Naive B cell (primary cell): ENCODE data around the gene MGME1. TPM values are rescaled to one million over a fixed set of nuclear protein-coding genes. Genes with fewer than 3 reads are reported as not detected.

Experiments
- ATAC-seq, 2 donors: fragments of 150-1000 bp; cut with Tn5 transposase; 2 replicates each; pipeline ENCODE4 v1.10.0; 2021; ENCODE audit warnings: low read depth in 2 of 2, mild to moderate bottlenecking in 2 of 2, moderate library complexity in 2 of 2
- DNase-seq: peaks from one replicate; pipeline ENCODE4 v3.0.0; 2022
- H3K27ac Mint-ChIP-seq, 6 donors: one replicate each; pipeline ENCODE4 v1.8.0; 2020 to 2022; ENCODE audit warnings: mild to moderate bottlenecking in 6 of 6, mixed read lengths in 6 of 6, moderate library complexity in 5 of 6, inconsistent platforms in 2 of 6
- H3K27me3 Mint-ChIP-seq, 3 donors: one replicate each; pipeline ENCODE4 v1.8.0; 2021 to 2022; ENCODE audit warnings: mixed read lengths in 3 of 3, mild to moderate bottlenecking in 1 of 3
- H3K36me3 Mint-ChIP-seq, 2 donors: one replicate each; pipeline ENCODE4 v1.8.0; 2020 to 2022; ENCODE audit warnings: mixed read lengths in 2 of 2, inconsistent platforms in 1 of 2, mild to moderate bottlenecking in 1 of 2
- H3K4me1 Mint-ChIP-seq, 3 donors: one replicate each; pipeline ENCODE4 v1.8.0; 2020 to 2022; ENCODE audit warnings: mixed read lengths in 3 of 3, inconsistent platforms in 1 of 3, mild to moderate bottlenecking in 1 of 3, moderate library complexity in 1 of 3
- H3K4me3 Mint-ChIP-seq, 8 donors: one replicate each; pipeline ENCODE4 v1.8.0; 2020 to 2022; ENCODE audit warnings: mild to moderate bottlenecking in 8 of 8, mixed read lengths in 8 of 8, moderate library complexity in 8 of 8, inconsistent platforms in 2 of 8
- H3K9me3 Mint-ChIP-seq, 7 donors: one replicate each; pipeline ENCODE4 v1.8.0; 2020 to 2022; ENCODE audit warnings: mixed read lengths in 7 of 7, mild to moderate bottlenecking in 5 of 7, inconsistent platforms in 2 of 7, moderate library complexity in 1 of 7
- polyA plus RNA-seq, 6 donors: library from polyadenylated mRNA; unstranded; fragments of 300-500 nt; fragmentation: Illumina TruSeq; gene quantifications; one replicate each; pipeline ENCODE4 v1.2.3, GENCODE V29; 2021; ENCODE audit warnings: low read depth in 6 of 6

The MGME1 gene
- polyA plus RNA-seq = 10 to 100 TPM; 16.3 to 99.1 (median 43.2) TPM

- peak; percentile 99 for DNase-seq
- peak within 1 kb of the TSS; percentile 96 to 99 (median 98) for H3K27ac Mint-ChIP-seq
- no peaks in the 10 kb centered on the region for H3K9me3 Mint-ChIP-seq
- peaks cover 56 to 77% (median 66%) of the 10 kb centered on the region in 3 donors for H3K4me1 Mint-ChIP-seq
- H3K27me3 Mint-ChIP-seq = no peaks in the 10 kb centered on the region
- ATAC-seq = peak; percentile 77 to 81
- H3K36me3 Mint-ChIP-seq = peaks cover 0 to 6% of the 10 kb centered on the region in 2 donors
- H3K4me3 Mint-ChIP-seq = peak within 1 kb of the TSS; percentile 94 to 100 (median 97)
Measured at GRCh38 chr20:17968366-17969277, at the start of gene MGME1, which contains the start of gene SNX5. Gene MGME1 (plus strand): TSS chr20:17969018. CDS start chr20:17969860, 842 bp downstream. Gene SNX5 (minus strand): TSS chr20:17968794. CDS start chr20:17968425, 369 bp downstream.

- DNase-seq = no peak
- Mint-ChIP-seq H3K27me3 (peaks cover 8 to 17% (median 9%) of the 10 kb centered on the region in 3 donors), H3K4me3 (no peak overlapping the region), H3K27ac (peak overlapping the region in 2 of 6 donors; percentile 40 to 52), H3K36me3 (no peaks in the 10 kb centered on the region), H3K4me1 (no peaks in the 10 kb centered on the region), H3K9me3 (no peaks in the 10 kb centered on the region)
- no peak for ATAC-seq
Measured at GRCh38 chr20:17919149-17919548, 49.7 kb upstream of the MGME1 start.

- no peaks in the 10 kb centered on the region for H3K4me1 Mint-ChIP-seq
- ATAC-seq (no peak), DNase-seq (no peak)
- no peaks in the 10 kb centered on the region for H3K9me3 Mint-ChIP-seq
- H3K36me3 Mint-ChIP-seq = no peaks in the 10 kb centered on the region
- H3K4me3 Mint-ChIP-seq = no peak overlapping the region
- H3K27me3 Mint-ChIP-seq = peaks cover 0 to 9% (median 8%) of the 10 kb centered on the region in 3 donors
- H3K27ac Mint-ChIP-seq = peak overlapping the region in 1 of 6 donors; percentile 20
Measured at GRCh38 chr20:17921774-17922173, 47.0 kb upstream of the MGME1 start.

GRCh38 chr20:17925141-17925939 is 43.5 kb upstream of the MGME1 start:
- H3K9me3 Mint-ChIP-seq = no peaks in the 10 kb centered on the region
- no peak overlapping the region for H3K27ac Mint-ChIP-seq
- no peaks in the 10 kb centered on the region for H3K36me3 Mint-ChIP-seq
- no peak for DNase-seq
- H3K4me3 Mint-ChIP-seq = no peak overlapping the region
- peaks cover 5 to 33% (median 30%) of the 10 kb centered on the region in 3 donors for H3K27me3 Mint-ChIP-seq
- peaks cover 0 to 12% (median 4%) of the 10 kb centered on the region in 3 donors for H3K4me1 Mint-ChIP-seq
- ATAC-seq = no peak

- H3K4me1 Mint-ChIP-seq = peaks cover 0 to 12% (median 4%) of the 10 kb centered on the region in 3 donors
- peaks cover 5 to 33% (median 30%) of the 10 kb centered on the region in 3 donors for H3K27me3 Mint-ChIP-seq
- H3K27ac Mint-ChIP-seq = peak overlapping the region in 1 of 6 donors; percentile 26
- H3K9me3 Mint-ChIP-seq = no peaks in the 10 kb centered on the region
- ATAC-seq = no peak
- H3K4me3 Mint-ChIP-seq = no peak overlapping the region
- H3K36me3 Mint-ChIP-seq = no peaks in the 10 kb centered on the region
- no peak for DNase-seq
Measured at GRCh38 chr20:17925940-17926300, 42.9 kb upstream of the MGME1 start.

- ATAC-seq (no peak), DNase-seq (no peak)
- peaks cover 0 to 12% (median 9%) of the 10 kb centered on the region in 3 donors for H3K4me1 Mint-ChIP-seq
- peaks cover 5 to 37% (median 28%) of the 10 kb centered on the region in 3 donors for H3K27me3 Mint-ChIP-seq
- H3K27ac Mint-ChIP-seq = no peak overlapping the region
- no peak overlapping the region for H3K4me3 Mint-ChIP-seq
- H3K9me3 Mint-ChIP-seq = peaks cover 0 to 4% (median 0%) of the 10 kb centered on the region in 7 donors
- peaks cover 0 to 8% of the 10 kb centered on the region in 2 donors for H3K36me3 Mint-ChIP-seq
Measured at GRCh38 chr20:17928211-17928611, 40.6 kb upstream of the MGME1 start.

- ATAC-seq (no peak), DNase-seq (no peak)
- Mint-ChIP-seq H3K36me3 (peaks cover 0 to 8% of the 10 kb centered on the region in 2 donors), H3K4me1 (peaks cover 0 to 12% (median 9%) of the 10 kb centered on the region in 3 donors), H3K9me3 (peaks cover 0 to 4% (median 0%) of the 10 kb centered on the region in 7 donors), H3K27ac (peak overlapping the region in 1 of 6 donors; percentile 32), H3K27me3 (peaks cover 5 to 31% (median 24%) of the 10 kb centered on the region in 3 donors), H3K4me3 (peak overlapping the region in 1 of 8 donors; percentile 56)
Measured at GRCh38 chr20:17928633-17929311, 40.0 kb upstream of the MGME1 start.

- DNase-seq (no peak), ATAC-seq (no peak)
- Mint-ChIP-seq H3K4me1 (peaks cover 0 to 12% (median 9%) of the 10 kb centered on the region in 3 donors), H3K27me3 (peaks cover 5 to 30% (median 24%) of the 10 kb centered on the region in 3 donors), H3K9me3 (peaks cover 0 to 4% (median 0%) of the 10 kb centered on the region in 7 donors), H3K36me3 (peaks cover 0 to 8% of the 10 kb centered on the region in 2 donors), H3K4me3 (no peak overlapping the region), H3K27ac (peak overlapping the region in 1 of 6 donors; percentile 32)
Measured at GRCh38 chr20:17931513-17931912, 37.3 kb upstream of the MGME1 start.

GRCh38 chr20:17932396-17932795 is 36.4 kb upstream of the MGME1 start:
- ATAC-seq = no peak
- Mint-ChIP-seq H3K4me1 (peaks cover 0 to 12% (median 9%) of the 10 kb centered on the region in 3 donors), H3K36me3 (peaks cover 0 to 8% of the 10 kb centered on the region in 2 donors), H3K27me3 (peaks cover 5 to 26% (median 17%) of the 10 kb centered on the region in 3 donors), H3K9me3 (peaks cover 0 to 4% (median 0%) of the 10 kb centered on the region in 7 donors), H3K4me3 (no peak overlapping the region), H3K27ac (no peak overlapping the region)
- no peak for DNase-seq

- H3K36me3 Mint-ChIP-seq = peaks cover 0 to 8% of the 10 kb centered on the region in 2 donors
- H3K9me3 Mint-ChIP-seq = peaks cover 0 to 4% (median 0%) of the 10 kb centered on the region in 7 donors
- no peak overlapping the region for H3K4me3 Mint-ChIP-seq
Measured at GRCh38 chr20:17933121-17933520, 35.7 kb upstream of the MGME1 start.

GRCh38 chr20:17933711-17934110 is 35.1 kb upstream of the MGME1 start:
- peaks cover 0 to 16% (median 5%) of the 10 kb centered on the region in 3 donors for H3K27me3 Mint-ChIP-seq
- no peak overlapping the region for H3K27ac Mint-ChIP-seq
- H3K9me3 Mint-ChIP-seq = peaks cover 0 to 4% (median 0%) of the 10 kb centered on the region in 7 donors

More at GRCh38 chr20:17933121-17933520, 35.7 kb upstream of the MGME1 start:
- DNase-seq (no peak), ATAC-seq (no peak)
- Mint-ChIP-seq H3K27me3 (peaks cover 0 to 19% (median 11%) of the 10 kb centered on the region in 3 donors), H3K27ac (no peak overlapping the region), H3K4me1 (peaks cover under 1 to 15% (median 9%) of the 10 kb centered on the region in 3 donors)

GRCh38 chr20:17934141-17934862 is 34.5 kb upstream of the MGME1 start:
- DNase-seq (no peak), ATAC-seq (no peak)
- H3K4me1 Mint-ChIP-seq = peaks cover 8 to 10% (median 10%) of the 10 kb centered on the region in 3 donors
- no peak overlapping the region for H3K27ac Mint-ChIP-seq
- no peak overlapping the region for H3K4me3 Mint-ChIP-seq
- H3K27me3 Mint-ChIP-seq = peaks cover 0 to 12% (median 4%) of the 10 kb centered on the region in 3 donors
- H3K36me3 Mint-ChIP-seq = peaks cover 0 to 8% of the 10 kb centered on the region in 2 donors
- H3K9me3 Mint-ChIP-seq = peaks cover 0 to 4% (median 0%) of the 10 kb centered on the region in 7 donors

More at GRCh38 chr20:17933711-17934110, 35.1 kb upstream of the MGME1 start:
- no peak for DNase-seq
- H3K4me3 Mint-ChIP-seq = no peak overlapping the region
- ATAC-seq = no peak
- peaks cover 0 to 8% of the 10 kb centered on the region in 2 donors for H3K36me3 Mint-ChIP-seq
- peaks cover 4 to 11% (median 4%) of the 10 kb centered on the region in 3 donors for H3K4me1 Mint-ChIP-seq
